Occipital lobe (tissue), 2 donors: ENCODE data around the gene NFATC2IP. TPM values are rescaled to one million over a fixed set of nuclear protein-coding genes. Genes with fewer than 3 reads are reported as not detected.
"Not testable (repeated sequence)": the region's sequence is repeated elsewhere in the genome, so short reads cannot be mapped to it uniquely, and the experiment has no call there.

ENCODE experiments used
- DNase-seq: peaks from one replicate; lab custom pipeline; 2025; lab: John Stamatoyannopoulos, UW
- total RNA-seq: library from RNA; depleted of rRNA; stranded (reverse); fragments of >200 nt; gene quantifications from one replicate; pipeline ENCODE4 v1.2.3, GENCODE V29; 2014

NFATC2IP gene
- total RNA-seq, 1 donor from 2014 or later, result 19.8 TPM

GRCh38 chr16:28967156-28967555 lies 16.4 kb downstream of the NFATC2IP start:
- no peak for DNase-seq

- not testable (repeated sequence) for DNase-seq
Observed at GRCh38 chr16:28969696-28970095, 19.0 kb downstream of the NFATC2IP start.

DNA sequence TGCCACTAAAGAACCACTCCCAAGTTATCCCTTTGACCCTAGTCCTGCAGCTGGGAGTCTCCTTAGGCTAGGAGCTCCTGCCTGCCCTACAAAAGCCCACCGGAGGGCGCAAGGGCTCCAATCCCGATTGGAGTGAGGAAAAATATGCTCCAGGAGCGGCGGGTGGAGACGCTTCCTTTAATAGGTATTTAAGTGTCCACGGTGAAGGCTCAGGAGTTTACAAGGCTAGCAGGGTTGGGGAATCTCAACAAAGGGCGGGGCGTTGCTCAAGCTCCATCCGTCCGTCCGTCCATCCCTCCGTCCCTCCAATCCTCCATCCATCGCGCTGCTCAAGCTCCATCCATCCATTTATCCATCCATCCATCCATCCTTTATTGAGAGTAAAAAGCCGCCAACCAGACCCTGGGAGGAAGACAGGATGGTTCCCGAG lies 23.3 kb downstream of the NFATC2IP start:
- peak; percentile 30 for DNase-seq

DNA sequence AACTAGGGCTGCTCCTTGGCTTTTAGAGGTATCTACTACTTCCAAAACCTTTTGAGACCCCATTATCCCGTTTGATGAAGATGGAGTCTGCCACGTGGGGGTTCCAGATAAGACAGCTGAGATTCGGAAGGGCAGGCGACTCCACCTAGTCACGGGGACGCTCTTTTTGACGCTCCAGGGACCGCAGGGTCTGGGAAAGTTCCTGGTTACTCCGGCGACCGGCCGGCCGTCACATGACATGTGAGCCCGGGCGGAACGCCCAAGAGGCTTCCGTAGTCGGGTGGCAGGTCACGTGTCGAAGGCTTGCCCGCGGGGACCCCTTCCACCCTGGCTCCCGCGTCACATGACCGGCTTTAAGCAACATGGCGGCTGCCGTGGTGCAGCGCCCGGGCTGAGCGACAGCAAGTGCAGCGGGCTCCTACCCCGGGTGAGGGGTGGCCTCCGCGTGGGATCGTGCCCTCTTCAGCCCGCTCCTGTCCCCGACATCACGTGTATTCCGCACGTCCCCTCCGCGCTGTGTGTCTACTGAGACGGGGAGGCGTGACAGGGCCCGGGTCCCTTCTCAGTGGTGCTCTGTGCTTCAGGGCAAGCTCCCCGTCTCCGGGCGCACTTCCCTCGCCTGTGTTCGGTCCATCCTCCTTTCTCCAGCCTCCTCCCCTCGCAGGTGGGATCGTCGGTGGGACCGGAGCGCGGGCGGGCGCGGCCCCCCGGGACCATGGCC lies 23.9 kb downstream of the NFATC2IP start, which contains the start of gene SPNS1:
Gene SPNS1, plus strand, starts transcription at position 342 of the 721 bp plus-strand sequence. Its CDS starts 374 bp downstream, at position 716.
- peak; percentile 94 for DNase-seq

DNA sequence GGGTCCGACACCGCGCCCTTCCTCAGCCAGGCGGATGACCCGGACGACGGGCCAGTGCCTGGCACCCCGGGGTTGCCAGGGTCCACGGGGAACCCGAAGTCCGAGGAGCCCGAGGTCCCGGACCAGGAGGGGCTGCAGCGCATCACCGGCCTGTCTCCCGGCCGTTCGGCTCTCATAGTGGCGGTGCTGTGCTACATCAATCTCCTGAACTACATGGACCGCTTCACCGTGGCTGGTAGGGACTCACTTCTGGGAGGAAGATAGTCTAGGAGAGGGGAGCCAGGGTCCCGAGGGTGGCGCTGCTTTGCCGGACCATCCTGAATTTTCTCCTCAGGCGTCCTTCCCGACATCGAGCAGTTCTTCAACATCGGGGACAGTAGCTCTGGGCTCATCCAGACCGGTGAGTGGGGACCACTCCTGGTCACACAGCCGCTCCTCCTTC lies 24.4 kb downstream of the NFATC2IP start:
- DNase-seq, result no peak

DNA sequence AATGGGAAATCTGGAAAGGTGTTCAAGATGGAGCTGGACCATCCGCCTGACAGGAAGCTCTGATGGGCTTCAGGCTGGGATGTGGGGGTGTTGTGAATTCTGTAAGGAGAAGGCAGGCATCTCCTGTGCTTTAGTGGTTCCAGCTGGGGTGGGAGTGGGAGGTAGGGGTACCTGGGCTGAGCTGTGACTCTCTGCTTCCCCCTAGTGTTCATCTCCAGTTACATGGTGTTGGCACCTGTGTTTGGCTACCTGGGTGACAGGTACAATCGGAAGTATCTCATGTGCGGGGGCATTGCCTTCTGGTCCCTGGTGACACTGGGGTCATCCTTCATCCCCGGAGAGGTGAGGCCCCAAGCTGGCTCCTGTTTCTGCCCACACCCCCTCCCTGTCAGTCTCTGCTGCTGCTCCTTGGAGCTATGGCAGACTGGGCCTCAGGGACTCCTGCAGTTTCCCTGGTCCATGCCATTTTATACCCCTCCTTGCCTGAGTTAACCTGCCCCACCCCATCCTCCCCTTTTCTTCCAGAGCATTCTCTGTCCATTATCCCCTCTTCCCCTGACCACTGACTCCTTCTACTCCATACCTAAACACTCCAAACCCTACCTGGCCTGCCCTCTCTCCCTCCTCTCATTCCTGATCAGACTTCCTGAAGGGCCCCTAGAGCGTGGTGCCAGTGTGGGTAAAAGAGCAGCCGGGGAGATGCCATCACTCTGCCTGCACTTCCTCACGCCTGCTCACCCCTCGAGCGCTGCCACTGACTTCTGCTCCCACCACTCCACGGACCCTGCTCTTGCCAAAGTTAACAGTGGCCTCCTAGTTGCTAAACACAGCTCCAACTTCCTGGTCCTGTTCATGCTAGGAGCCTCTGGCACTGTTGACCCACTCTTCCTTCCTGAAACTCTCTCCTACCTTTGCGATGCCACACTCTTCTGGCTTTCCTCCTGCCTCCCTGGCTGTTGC lies 27.2 kb downstream of the NFATC2IP start:
- DNase-seq, result no peak

DNA sequence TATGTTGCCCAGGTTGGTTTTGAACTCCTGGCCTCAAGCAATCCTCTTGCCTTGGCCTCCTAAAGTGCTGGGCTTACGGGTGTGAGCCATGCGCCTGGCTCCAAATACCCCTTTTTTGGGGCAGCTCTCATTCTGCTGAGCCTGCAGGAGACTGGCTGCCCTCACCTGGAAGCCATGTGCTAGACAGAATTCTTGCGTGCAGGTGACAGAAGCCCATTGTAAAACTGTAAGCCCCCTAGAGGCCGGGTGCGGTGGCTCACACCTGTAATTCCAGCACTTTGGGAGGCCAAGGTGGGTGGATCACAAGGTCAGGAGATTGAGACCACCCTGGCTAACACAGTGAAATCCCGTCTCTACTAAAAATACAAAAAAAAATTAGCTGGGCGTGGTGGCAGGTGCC lies 29.6 kb downstream of the NFATC2IP start:
- not testable (repeated sequence) for DNase-seq

GRCh38 chr16:28980929-28981328 lies 30.2 kb downstream of the NFATC2IP start:
- no peak for DNase-seq

GRCh38 chr16:28981517-28981916 lies 30.8 kb downstream of the NFATC2IP start:
- no peak for DNase-seq

GRCh38 chr16:28982418-28982817 lies 31.7 kb downstream of the NFATC2IP start:
- DNase-seq, result no peak

- no peak for DNase-seq
Observed at GRCh38 chr16:28982949-28983348, 32.2 kb downstream of the NFATC2IP start.

- DNase-seq, result no peak
Observed at GRCh38 chr16:28983644-28984043, 32.9 kb downstream of the NFATC2IP start.

- DNase-seq, result no peak
Observed at GRCh38 chr16:28984091-28984490, 33.4 kb downstream of the NFATC2IP start.

GRCh38 chr16:28984619-28985135 lies 33.9 kb downstream of the NFATC2IP start, which contains the start of gene LAT:
Gene LAT, plus strand, starts transcription at chr16:28985052. Its CDS starts 366 bp downstream, at chr16:28985418.
- no peak for DNase-seq

DNA sequence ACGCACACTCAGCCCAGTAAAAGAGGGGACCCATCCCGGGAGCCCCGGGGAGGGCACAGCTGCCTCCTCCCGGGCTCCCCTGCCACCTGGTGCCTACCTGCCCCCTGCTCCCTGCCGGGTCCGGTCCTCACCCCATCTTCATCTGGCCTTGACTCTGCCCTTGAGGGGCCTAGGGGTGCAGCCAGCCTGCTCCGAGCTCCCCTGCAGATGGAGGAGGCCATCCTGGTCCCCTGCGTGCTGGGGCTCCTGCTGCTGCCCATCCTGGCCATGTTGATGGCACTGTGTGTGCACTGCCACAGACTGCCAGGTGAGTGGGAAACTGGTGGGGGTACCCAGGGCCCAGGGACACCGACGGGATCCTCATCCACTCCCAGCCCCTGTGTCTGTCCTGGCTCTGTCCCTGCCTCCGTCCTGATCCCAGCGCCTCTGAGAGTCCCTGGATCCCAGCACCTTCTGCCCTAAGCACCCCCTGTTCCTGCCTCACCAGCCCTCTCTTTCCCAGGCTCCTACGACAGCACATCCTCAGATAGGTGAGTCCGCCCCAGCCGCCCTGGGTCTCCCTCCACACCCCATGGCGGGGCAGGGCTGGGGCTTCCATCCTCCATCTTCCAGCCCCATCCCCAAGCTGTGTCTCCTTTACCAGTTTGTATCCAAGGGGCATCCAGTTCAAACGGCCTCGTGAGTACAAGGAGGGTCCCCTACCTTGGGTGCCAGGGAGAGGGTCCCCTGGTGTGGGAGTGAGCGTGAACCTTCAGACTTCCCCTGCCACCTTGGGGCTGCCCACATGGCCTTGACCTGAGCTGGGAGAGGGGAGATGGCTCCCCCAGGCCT lies 34.7 kb downstream of the NFATC2IP start:
- DNase-seq, result no peak

DNA sequence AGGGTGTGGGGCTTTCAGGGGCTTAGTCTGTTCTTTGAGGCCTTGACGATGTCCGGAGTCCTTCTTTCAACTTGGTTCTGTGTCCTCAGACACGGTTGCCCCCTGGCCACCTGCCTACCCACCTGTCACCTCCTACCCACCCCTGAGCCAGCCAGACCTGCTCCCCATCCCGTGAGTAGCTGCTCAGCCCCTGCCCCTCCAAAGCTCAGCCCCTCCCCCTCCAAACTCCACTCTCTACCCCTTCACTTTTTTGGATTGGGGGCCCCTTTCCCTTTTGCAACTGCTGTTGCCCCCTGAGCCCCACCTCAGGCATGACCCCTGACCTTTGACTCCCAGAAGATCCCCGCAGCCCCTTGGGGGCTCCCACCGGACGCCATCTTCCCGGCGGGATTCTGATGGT lies 35.3 kb downstream of the NFATC2IP start:
- DNase-seq, result no peak

GRCh38 chr16:28986492-28986891 lies 35.8 kb downstream of the NFATC2IP start:
- no peak for DNase-seq

GRCh38 chr16:28987170-28987853 lies 36.6 kb downstream of the NFATC2IP start:
- no peak for DNase-seq

DNA sequence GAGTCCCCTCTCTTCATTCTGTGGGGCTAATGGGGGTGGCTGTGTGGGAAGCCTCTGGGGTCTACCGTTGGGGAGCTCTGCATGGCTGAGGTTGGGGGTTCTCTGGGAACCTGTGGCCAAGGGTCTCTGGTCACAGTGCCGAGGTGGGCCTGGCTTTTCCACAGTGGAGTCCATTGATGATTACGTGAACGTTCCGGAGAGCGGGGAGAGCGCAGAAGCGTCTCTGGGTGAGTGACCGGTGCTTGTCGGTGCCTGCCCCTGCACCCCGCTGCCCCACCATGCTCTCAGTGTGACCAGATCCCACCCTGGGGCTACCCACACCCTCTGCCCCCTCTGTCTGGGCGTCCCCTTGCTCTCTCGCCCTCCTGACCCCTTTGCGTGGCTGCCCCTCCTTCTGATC lies 38.6 kb downstream of the NFATC2IP start:
- DNase-seq, result no peak

- DNase-seq, result no peak
Observed at GRCh38 chr16:28990375-28991040, 39.8 kb downstream of the NFATC2IP start.
